Measurements from ENCODE around the gene ZBTB39.

ZBTB39 gene

GRCh38 chr12:57048423-57049118 lies 42.2 kb upstream of the ZBTB39 start:
- no peak for TF ChIP-seq CTCF (IDR thresholded peaks at IDR 0.05; ENCODE audit: low read depth, low read length, missing control alignments)
- H3K4me3 ChIP-seq (replicated peaks; ENCODE audit: low read depth, low read length) = no peak overlapping the region
- DNase-seq (ENCODE audit: extremely low read depth, low read depth) = no peak

GRCh38 chr12:57047981-57048380 lies 41.6 kb upstream of the ZBTB39 start:
- DNase-seq (ENCODE audit: extremely low read depth, low read depth) = no peak
- TF ChIP-seq CTCF (IDR thresholded peaks at IDR 0.05; ENCODE audit: low read depth, low read length, missing control alignments) = no peak
- no peak overlapping the region for H3K4me3 ChIP-seq (replicated peaks; ENCODE audit: low read depth, low read length)

- TF ChIP-seq CTCF (IDR thresholded peaks at IDR 0.05; ENCODE audit: low read depth, low read length, missing control alignments) = no peak
- DNase-seq (ENCODE audit: extremely low read depth, low read depth) = no peak
- H3K4me3 ChIP-seq (replicated peaks; ENCODE audit: low read depth, low read length) = no peak overlapping the region
Observed at GRCh38 chr12:57046947-57047890, 40.9 kb upstream of the ZBTB39 start.

DNA sequence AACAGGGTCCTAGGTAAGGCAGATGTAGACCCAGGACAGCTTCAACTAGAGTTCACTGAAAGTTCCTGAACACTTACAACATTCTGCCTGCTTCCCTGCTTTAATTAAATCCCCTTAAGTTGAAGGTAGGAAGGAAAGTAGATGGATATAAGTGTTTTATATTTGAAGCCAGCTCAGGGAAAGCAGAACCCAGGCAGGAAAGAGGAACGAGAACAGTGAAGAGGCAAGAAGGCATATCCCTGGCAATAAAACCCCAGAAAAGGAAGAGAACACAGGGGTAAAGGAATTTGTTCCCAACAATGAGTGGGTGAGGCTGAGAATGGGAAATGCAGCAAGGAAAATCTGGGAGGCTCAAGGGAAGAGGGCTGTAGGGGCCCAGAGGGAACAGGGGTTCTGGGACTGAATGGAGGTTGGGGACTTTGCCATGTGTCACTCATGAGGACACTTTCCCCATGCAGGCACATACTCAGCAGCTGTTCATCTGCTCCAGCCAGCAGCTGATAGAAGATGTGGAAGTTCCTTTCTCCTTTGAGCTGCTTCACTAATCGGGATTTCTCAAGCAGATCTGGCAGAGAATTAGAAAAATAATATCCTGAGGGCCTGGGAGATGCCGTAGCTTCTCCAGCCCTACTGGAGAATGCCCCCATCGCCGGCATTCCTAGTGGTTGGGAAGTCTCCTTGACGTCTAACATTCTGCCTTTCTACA lies 39.9 kb upstream of the ZBTB39 start:
- H3K4me3 ChIP-seq (replicated peaks; ENCODE audit: low read depth, low read length) = no peak overlapping the region
- DNase-seq (ENCODE audit: extremely low read depth, low read depth) = no peak
- no peak for TF ChIP-seq CTCF (IDR thresholded peaks at IDR 0.05; ENCODE audit: low read depth, low read length, missing control alignments)

DNA sequence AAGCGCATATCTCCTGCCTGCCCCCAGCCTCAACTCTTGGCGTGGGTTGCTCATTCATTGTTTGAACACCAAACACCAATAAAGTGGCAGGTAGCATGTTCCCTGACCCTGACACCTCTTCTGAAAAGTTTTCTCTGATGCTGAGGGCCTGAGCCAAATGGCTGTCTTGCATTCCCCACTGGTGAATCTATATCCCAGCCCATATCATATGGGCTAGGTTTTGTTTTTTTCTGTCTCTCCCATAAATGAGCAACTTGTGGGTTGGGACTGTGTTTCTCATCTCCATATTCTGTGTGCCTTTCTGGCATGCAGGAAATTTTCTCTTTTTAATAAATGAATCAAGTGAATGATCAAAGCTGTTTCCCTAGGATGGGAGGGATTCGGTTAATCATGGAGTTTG lies 38.5 kb upstream of the ZBTB39 start:
- no peak for TF ChIP-seq CTCF (IDR thresholded peaks at IDR 0.05; ENCODE audit: low read depth, low read length, missing control alignments)
- H3K4me3 ChIP-seq (replicated peaks; ENCODE audit: low read depth, low read length) = no peak overlapping the region
- DNase-seq (ENCODE audit: extremely low read depth, low read depth) = no peak

GRCh38 chr12:57044468-57044867 lies 38.1 kb upstream of the ZBTB39 start:
- H3K4me3 ChIP-seq (replicated peaks; ENCODE audit: low read depth, low read length) = no peak overlapping the region
- no peak for DNase-seq (ENCODE audit: extremely low read depth, low read depth)
- no peak for TF ChIP-seq CTCF (IDR thresholded peaks at IDR 0.05; ENCODE audit: low read depth, low read length, missing control alignments)

All from HFF-Myc (cell line).